ENCODE data around the gene PLAAT1. TPM values are rescaled to one million over a fixed set of nuclear protein-coding genes. Genes with fewer than 3 reads are reported as not detected.

The PLAAT1 gene
- 0.14 to 0.28 TPM in 2 of 5 replicates, not detected in the others for total RNA-seq (2022; extraction: Qiagen RNA extraction; ENCODE audit: low read depth)

DNA sequence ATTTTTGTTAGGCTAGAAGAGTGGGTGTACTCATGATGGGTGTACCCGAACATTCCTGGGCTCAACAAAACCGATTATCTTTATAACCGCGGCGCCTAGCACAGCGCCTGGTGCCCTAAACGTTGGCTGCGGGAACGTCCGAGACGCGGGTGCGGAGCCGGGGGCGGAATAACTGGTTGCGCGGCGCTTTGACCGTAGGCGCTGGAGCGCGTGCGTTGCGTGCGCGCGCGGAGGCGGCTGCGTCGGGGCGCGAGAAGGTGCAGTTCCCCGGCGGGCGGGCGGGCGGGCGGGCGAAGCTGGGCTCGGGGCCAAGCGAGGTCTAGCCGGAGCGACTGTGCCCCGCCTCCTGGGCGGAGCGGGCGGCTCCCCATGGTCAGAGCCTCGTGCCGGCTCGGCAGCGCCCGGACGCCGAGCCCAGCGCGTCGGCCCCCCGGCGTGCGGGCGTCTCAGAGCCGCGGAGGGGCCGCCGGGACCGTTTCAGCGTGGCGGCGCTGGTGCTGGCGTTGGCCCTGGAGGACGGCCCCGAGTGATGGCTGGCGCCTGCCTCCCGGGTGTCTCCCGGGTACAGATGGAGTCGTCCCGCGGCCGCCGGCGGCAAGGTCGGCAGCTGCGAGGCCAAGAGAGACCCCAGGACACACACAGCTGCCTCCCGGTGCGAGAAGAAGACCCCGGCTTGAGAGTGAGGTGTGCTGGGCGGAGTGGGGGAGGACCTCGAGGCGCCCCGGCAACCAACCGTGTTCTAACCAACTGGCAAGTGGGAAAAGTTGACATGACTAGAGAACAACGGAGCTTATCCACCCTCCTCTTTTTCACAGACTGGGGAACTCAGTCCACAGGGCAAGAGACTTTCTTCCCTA is at the start of gene PLAAT1:
Gene PLAAT1 (plus strand): TSS at position 373 of the 857 bp plus-strand sequence. CDS start 14,429 bp downstream, outside the sequence.

Other genes starting within 250 kb of the PLAAT1 start
- not detected in 5 replicates for gene ATP13A5, start 137.5 kb downstream of the PLAAT1 start, total RNA-seq (2022; extraction: Qiagen RNA extraction; ENCODE audit: low read depth)